HG02981 (cell line): ENCODE measurements around the gene KRT3.

Experiments used
- ATAC-seq: cut with Tn5 transposase; IDR thresholded peaks from one replicate; pipeline ENCODE4 v1.9.1; 2021; ENCODE audit warnings: mild to moderate bottlenecking, moderate library complexity; ENCODE audit not compliant: unreplicated experiment

The KRT3 gene

DNA sequence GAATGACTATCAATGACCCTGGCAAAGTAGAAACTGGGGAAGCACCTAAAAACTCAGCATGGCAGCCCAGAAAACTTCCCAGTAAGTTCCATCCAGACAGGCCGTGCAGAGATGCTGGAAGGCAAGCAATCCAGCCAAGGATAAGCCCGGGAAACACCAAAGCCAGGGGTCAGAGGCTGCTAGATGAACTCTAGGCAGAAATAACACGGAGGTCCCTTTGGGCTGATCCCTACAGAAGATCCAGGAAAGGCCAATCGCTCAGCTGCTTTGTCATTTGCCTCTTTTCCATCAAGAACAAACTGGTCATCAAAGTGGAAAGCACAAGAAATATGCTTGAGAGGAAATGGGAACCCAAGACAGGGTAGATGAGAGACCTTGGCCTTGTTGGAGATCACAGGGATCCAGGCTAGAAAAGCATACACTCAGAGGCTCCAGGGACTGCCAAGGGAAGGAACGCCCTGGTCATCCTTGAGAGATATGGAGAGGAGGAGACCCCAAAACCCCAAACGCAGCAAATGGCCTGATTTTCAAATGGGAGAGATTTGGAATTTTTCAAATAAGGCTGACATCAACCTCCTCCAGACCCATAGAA lies 31.7 kb upstream of the KRT3 start:
- ATAC-seq, result no peak

GRCh38 chr12:52826611-52827498 lies 30.9 kb upstream of the KRT3 start:
- no peak for ATAC-seq

- no peak for ATAC-seq
These were observed 30.0 kb upstream of the KRT3 start for GRCh38 chr12:52825961-52826360.

DNA sequence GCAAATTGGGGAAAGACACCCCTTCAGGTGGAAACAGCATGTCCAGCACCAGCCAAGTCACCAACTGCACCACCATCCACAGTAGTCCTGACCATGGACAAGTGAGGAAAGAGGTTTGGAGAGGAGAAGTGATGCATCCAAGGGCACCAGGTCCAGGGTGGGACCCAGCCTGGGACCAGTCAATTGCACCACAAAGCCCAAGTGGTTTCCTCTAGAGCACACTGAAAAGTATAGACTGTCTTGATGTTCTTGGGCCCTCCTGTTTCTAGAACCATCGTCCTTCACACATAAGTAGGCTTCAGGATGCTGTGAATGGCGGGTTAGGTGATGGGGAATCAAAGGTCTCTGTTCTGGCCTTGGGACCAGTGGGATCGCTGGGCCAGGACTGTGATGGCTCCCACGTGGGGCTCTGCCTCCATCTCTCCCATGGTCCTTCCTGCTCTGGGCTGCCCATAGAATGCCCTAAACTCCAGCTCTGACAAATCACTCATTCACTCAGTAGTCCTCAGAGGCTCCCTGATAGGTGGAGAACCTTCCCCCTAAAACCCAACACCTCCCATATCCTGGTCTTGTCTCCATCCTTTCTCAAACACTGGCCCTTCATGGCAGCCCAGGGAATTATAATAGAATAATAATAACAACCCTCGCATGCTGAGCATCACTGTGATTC lies 29.0 kb upstream of the KRT3 start:
- no peak for ATAC-seq

DNA sequence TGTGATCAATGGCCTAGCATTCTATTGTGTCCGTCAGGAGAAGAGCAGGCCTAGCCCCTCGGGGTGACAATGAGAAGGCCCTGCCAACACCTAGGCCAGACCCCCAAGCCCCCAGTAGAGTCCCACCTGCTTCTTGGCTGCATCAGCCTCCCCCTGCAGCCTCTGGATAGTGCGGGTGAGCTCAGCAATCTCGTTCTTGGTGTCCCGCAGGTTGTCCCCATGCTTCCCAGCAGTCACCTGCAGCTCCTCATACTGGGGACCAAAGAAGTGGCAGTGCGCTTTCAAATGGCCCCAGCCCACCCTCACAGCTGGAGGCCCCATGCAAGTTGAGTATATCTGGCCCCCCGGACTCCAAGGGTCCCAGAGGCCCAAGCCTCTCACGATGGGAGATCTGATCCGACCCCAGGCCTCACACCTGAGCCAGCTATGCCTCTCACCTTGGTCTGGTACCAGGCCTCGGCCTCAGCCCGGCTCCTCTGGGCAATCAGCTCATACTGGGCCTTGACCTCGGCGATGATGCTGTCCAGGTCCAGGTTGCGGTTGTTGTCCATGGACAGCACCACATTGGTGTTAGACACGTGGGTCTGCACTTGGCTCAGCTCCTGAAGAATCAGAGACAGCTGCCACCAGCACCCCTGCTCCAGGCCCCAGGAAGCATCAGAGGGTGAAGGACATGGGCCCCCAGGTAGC lies 28.0 kb upstream of the KRT3 start:
- no peak for ATAC-seq

GRCh38 chr12:52822771-52823510 lies 27.0 kb upstream of the KRT3 start:
- ATAC-seq, result no peak

DNA sequence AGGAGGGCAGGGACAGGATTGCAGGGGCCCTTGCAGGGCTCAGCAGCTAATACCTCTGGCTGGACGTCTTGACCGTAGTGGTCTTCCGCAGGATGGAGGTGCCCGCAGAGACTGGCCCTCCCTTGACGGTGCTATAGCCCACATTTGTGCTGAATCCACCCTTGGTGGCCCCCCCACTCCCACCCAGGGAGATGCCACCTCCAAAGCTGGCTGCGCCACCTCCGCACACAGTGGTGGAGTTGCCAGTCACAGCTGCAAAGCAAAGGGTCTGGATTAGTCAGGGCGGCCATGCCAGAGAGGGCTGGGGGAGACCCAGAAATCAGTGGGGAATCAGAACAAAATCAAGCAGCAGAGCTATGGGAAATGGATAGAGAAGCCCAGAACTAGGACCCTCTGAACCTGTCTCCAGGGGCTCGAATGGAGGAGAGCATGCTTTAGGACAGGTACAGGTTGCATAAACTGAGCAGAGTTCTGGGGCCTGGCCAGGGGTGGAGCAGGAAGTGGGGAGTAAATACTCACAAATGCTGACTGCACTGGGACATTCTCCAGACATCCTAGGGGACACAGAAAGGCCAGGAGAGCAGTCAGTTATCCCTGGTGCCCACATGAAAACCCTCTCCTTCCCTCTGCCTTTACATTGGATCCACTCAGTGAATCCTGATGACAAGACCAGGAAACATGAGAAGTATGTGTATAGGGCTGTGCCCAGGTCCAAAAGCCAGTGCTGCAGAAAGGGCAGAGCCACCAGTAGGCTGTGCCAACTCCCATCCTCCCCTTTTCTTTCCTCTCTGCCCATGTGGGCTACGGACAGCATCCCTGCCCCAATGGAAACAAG lies 26.1 kb upstream of the KRT3 start:
- ATAC-seq, result no peak

- ATAC-seq, result no peak
These were observed 25.3 kb upstream of the KRT3 start for GRCh38 chr12:52821071-52821730.

GRCh38 chr12:52820521-52820920 lies 24.6 kb upstream of the KRT3 start:
- no peak for ATAC-seq

DNA sequence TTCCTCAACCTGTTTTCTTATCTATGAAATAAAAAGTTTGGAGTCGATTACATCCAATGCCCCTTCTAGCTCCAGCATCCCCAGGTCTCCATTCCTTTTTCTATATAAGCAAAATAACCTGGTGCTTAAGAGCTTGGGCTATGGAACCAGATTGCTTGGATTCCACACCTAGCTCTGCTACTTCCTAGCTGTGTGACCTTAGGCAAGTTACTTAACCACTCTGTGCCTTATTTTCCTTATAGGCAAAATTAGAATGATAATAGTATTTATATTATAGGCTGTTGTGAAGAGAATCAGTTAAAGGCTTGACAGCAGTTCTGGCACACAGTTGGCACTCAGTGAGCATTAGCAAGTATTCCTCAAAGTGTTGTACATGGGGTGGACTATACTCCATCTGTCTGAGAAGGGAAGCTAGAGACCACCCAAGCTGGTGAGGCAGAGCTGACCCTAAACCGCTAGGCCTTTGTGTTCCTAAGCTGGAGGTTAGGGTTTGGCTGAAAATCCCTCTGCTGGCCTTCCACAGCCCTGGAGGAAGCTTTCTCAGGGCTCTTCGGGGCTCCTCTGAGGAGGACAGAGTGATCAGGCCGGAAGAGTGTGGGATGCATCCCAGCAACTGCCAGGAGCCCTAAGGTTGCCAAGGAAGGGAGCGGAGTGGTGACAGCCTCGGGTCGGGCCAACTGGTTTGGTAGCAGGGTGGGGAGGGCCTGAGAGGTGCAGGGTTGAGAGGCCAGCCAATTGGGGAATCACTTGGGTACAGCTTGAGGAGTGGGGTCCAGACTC lies 24.0 kb upstream of the KRT3 start:
- ATAC-seq, result no peak

DNA sequence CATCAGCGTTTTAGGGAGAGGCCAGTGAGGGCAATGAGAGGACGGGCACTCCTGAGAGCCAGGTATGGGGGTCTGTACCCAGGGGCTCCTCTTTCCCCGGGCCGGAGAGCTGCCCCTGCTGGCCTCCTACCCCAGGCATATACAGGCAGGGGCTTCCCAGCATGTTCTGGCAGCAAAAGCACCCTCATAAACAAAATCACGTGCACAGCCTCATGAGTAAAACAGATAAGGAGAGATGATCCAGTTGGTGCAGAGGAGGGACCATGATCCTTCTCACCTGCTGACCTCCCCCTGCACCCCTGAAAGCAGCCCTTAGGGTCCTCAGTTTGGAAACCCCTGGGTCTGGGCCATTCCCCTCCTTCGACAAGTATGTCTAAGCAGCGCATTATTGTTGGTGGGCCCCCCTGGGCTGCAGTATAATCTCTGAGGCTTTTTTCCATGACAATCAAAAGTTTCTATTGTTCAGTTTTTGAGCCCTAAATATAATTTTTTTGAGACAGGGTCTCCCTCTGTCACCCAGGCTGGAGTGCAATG lies 23.0 kb upstream of the KRT3 start:
- ATAC-seq, result no peak

GRCh38 chr12:52818388-52818787 lies 22.5 kb upstream of the KRT3 start:
- ATAC-seq, result no peak

DNA sequence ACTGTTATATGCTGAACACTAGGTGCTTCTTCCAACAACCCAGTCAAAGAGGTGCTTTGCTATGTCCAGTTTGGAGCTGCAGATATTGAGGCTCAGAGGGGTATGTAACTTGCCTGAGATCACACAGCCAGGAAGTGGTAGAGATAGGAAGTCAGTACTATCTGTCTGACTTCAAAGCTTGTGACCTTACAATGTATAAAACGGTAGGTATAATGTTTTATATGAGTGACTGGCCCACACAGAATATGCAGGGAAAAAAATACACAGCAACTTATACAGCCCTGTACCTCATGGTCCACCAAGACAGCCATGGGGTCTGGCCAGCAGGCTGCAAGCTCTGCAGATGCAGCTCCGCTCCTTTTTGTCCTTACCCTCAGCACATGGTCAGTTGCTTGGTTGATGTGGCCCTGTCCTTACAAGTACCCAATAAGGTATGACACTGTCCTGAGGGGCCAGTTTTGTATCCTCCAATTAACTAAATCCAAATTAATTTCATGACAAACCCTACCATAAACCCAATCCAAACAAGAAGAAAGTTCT lies 21.9 kb upstream of the KRT3 start:
- no peak for ATAC-seq

GRCh38 chr12:52817003-52817698 lies 21.2 kb upstream of the KRT3 start:
- no peak for ATAC-seq

- ATAC-seq, result no peak
These were observed 20.0 kb upstream of the KRT3 start for GRCh38 chr12:52815676-52816588.

GRCh38 chr12:52815161-52815560 lies 19.2 kb upstream of the KRT3 start:
- ATAC-seq, result no peak
